Ishikawa (cell line): ENCODE measurements around the gene NADK.
A peak's percentile ranks its signal among the peaks of the same experiment; 100 is the strongest.

Experiments used
- CEBPB ChIP-seq: IDR thresholded peaks from 2 replicates; pipeline ENCODE4 v1.6.1; 2012
- CREB1 ChIP-seq: IDR thresholded peaks from 2 replicates; pipeline ENCODE4 v1.6.1; 2012; ENCODE audit warnings: low read depth
- EGR1 ChIP-seq: IDR thresholded peaks from 2 replicates; pipeline ENCODE4 v1.6.1; 2012
- EP300 ChIP-seq: IDR thresholded peaks from 2 replicates; pipeline ENCODE4 v1.6.1; 2012; ENCODE audit warnings: borderline replicate concordance
- FOXM1 ChIP-seq: IDR thresholded peaks from 2 replicates; pipeline ENCODE4 v1.6.1; 2012; ENCODE audit warnings: low read depth, borderline replicate concordance
- NFIC ChIP-seq: IDR thresholded peaks from 2 replicates; pipeline ENCODE4 v1.6.1; 2012
- RAD21 ChIP-seq: IDR thresholded peaks from 2 replicates; pipeline ENCODE4 v1.6.1; 2012; ENCODE audit warnings: low read depth
- TAF1 ChIP-seq: IDR thresholded peaks from 2 replicates; pipeline ENCODE4 v1.6.1; 2012; ENCODE audit warnings: low read depth, mild to moderate bottlenecking
- TCF12 ChIP-seq: IDR thresholded peaks from 2 replicates; pipeline ENCODE4 v1.6.1; 2012; ENCODE audit warnings: low read depth
- TEAD4 ChIP-seq: IDR thresholded peaks from 2 replicates; pipeline ENCODE4 v1.6.1; 2012
- YY1 ChIP-seq: IDR thresholded peaks from 2 replicates; pipeline ENCODE4 v1.6.1; 2012; ENCODE audit warnings: low read depth
- ZBTB7A ChIP-seq: IDR thresholded peaks from 2 replicates; pipeline ENCODE4 v1.6.1; 2012; ENCODE audit warnings: low read depth
- TF ChIP-seq, protein P1 (sequence below): IDR thresholded peaks from 2 replicates; pipeline ENCODE4 v1.6.1; 2012
- TF ChIP-seq, protein P2 (sequence below): IDR thresholded peaks from 2 replicates; pipeline ENCODE4 v1.6.1; 2012
- TF ChIP-seq, protein P3 (sequence below): IDR thresholded peaks from 2 replicates; pipeline ENCODE4 v1.6.1; 2012; ENCODE audit warnings: low read depth, mild to moderate bottlenecking

NADK gene

DNA sequence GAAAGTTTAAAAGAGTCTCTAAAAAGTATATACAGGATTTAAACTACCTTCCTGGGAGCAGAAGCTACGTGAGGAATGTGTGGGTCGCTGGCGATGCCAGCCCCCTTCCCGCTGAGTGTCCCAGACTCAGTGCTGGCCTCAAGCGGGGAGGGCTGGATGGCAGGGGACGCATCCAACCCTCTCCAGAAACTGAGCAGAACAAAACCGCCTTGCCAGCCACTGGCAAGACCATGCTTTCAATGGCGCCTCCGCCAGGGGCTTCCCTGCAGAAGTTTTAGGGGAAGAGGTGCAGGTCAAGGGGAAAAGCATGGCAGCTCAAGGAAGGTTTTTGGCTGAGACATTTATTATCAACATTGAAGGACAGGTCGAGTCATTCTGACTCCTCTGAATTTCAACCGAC is 26.1 kb downstream of the NADK start:
- no peak for TF ChIP-seq TCF12
- no peak for TF ChIP-seq EGR1
- no peak for TF ChIP-seq CEBPB
- TF ChIP-seq EP300, result no peak
- TF ChIP-seq TAF1, result no peak
- TF ChIP-seq, protein P1, sequence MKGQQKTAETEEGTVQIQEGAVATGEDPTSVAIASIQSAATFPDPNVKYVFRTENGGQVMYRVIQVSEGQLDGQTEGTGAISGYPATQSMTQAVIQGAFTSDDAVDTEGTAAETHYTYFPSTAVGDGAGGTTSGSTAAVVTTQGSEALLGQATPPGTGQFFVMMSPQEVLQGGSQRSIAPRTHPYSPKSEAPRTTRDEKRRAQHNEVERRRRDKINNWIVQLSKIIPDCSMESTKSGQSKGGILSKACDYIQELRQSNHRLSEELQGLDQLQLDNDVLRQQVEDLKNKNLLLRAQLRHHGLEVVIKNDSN, result no peak
- TF ChIP-seq NFIC, result no peak
- no peak for TF ChIP-seq CREB1

DNA sequence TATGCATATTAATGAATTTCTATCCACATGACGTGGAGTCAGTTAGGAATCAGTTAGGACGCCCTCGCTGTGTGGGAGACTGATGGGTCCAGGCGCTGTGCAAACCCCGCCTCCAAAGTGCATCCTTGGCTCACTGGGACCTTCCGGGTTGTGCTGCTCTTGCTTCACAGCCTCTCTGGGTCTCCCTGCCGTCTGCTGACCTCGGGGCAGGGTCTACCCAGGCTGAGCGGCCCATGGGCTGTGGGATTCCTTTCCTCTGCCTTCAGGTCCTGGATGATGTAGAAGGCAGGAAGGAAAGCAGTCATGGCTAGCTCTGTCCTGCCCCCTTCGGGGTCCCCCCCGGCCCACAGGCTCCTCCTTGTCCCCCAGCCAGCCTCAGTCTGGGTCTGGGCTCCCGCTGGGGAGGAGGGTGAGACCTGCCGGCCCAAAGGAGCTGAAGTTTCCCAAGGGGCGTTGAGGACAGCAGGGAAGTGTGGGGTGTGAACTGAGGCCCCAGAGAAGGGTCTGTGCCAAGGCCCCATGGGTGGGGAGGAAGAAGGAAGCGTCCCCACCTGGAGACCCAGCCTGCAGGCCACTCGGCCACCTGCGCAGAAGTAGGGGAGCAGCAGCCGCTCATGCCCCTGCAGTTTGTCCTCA is 29.5 kb downstream of the NADK start:
- TF ChIP-seq RAD21, result no peak
- TF ChIP-seq FOXM1, result no peak
- TF ChIP-seq, protein P2, sequence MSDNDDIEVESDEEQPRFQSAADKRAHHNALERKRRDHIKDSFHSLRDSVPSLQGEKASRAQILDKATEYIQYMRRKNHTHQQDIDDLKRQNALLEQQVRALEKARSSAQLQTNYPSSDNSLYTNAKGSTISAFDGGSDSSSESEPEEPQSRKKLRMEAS, result no peak
- TF ChIP-seq EGR1, result no peak
- TF ChIP-seq YY1, result no peak
- TF ChIP-seq TAF1, result no peak
- TF ChIP-seq, protein P3, sequence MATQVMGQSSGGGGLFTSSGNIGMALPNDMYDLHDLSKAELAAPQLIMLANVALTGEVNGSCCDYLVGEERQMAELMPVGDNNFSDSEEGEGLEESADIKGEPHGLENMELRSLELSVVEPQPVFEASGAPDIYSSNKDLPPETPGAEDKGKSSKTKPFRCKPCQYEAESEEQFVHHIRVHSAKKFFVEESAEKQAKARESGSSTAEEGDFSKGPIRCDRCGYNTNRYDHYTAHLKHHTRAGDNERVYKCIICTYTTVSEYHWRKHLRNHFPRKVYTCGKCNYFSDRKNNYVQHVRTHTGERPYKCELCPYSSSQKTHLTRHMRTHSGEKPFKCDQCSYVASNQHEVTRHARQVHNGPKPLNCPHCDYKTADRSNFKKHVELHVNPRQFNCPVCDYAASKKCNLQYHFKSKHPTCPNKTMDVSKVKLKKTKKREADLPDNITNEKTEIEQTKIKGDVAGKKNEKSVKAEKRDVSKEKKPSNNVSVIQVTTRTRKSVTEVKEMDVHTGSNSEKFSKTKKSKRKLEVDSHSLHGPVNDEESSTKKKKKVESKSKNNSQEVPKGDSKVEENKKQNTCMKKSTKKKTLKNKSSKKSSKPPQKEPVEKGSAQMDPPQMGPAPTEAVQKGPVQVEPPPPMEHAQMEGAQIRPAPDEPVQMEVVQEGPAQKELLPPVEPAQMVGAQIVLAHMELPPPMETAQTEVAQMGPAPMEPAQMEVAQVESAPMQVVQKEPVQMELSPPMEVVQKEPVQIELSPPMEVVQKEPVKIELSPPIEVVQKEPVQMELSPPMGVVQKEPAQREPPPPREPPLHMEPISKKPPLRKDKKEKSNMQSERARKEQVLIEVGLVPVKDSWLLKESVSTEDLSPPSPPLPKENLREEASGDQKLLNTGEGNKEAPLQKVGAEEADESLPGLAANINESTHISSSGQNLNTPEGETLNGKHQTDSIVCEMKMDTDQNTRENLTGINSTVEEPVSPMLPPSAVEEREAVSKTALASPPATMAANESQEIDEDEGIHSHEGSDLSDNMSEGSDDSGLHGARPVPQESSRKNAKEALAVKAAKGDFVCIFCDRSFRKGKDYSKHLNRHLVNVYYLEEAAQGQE, result no peak
- no peak for TF ChIP-seq ZBTB7A
- no peak for TF ChIP-seq EP300
- TF ChIP-seq TEAD4, result no peak
- TF ChIP-seq, protein P1, result no peak

DNA sequence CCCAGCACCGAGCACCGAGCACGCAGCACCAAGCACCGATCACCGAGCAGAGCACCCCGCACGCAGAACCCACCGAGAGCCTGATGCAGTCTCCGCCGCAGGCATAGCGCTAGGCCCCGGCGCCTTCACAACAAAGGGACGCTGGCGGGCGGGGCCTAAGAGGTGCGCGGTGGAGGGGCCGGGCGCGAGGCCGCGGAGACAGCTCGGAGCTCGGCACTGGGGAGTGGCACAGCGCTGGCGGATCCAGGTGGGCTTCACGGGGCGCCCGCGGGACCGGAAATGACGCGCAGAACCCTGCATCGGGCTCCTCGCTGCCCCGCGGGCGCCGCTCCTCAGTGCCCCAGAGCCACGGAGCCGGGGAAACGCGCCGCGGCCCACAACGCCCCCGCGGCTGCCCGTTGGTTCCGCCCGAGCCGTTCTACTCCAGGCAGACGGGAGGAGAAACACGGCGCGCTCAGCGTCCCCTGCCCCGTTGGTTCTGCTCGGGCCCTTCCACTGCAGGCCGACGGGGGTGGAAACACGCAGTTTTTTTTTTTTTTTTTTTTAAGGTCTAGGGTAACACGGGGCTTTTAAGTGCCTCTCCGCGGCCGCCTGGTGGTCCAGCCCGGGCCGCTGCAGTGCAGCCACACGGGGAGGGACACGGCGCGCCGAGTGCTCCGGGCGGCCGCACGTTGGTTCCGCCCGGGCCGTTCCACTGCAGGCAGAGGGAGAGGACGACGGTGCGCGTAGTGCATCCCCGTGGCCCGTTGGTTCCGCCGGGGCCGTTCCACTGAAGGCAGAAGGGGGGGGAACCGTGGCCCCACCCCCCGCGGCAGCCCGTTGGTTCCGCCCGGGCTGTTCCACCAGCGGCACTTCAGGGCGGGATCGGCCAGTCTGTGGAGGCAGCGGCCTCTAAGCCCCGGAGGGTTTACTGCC is 32.4 kb downstream of the NADK start:
- TF ChIP-seq CREB1 (0 out of 2 replicates have a peak, but pooled peaks have one; percentile 11), TAF1 (peak; percentile 52; the same call in 1 of the 2 replicates), TCF12 (0 out of 2 replicates have a peak, but pooled peaks have one; percentile 17), EGR1 (peak; percentile 33; the same call in 1 of the 2 replicates), EP300 (peak; percentile 70)
- TF ChIP-seq, protein P2, result peak; percentile 71

DNA sequence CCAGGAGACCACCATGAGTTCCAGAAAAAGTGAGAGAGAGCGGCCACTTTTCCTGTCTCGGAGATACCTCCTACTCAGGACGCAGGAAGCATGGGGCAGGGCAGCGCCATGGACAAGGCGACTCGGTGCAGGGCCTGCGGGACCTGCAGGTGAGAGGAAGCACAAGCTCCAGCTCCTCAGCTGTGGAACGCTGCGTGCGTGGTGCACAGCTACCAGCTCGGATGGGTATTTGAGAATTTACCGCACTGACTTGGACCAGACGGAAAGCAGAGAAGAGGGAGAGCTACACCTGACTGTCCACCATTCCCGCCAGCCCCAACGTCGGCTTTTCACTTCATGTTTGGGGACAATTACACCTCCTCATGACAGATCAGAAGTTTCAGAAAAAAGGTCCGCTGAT is 45.9 kb downstream of the NADK start:
- TF ChIP-seq, protein P1, result no peak
- no peak for TF ChIP-seq CREB1
- TF ChIP-seq, protein P3, result no peak
- TF ChIP-seq ZBTB7A, result no peak
- TF ChIP-seq EGR1, result no peak
- TF ChIP-seq FOXM1, result no peak
- TF ChIP-seq, protein P2, result no peak
- TF ChIP-seq TEAD4, result no peak
- no peak for TF ChIP-seq TCF12
- no peak for TF ChIP-seq NFIC
- no peak for TF ChIP-seq TAF1
- TF ChIP-seq CEBPB, result no peak

DNA sequence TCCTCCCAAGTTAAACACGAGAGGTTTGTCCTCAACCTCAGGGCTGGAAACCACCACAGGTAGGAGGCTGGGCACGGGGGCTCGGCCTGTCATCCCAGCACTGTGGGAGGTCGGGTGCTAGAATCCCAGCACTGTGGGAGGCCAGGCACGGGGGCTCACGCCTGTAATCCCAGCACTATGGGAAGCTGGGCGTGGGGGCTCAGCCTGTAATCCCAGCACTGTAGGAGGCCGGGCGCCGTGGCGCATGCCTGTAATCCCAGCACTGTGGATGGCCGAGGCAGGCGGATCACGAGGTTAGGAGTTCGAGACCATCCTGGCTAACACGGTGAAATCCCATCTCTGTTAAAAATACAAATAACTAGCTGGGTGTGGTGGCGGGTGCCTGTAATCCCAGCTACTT is 47.4 kb downstream of the NADK start:
- TF ChIP-seq TAF1 (no peak), FOXM1 (no peak), EP300 (no peak), CREB1 (no peak), ZBTB7A (no peak), NFIC (no peak)
- TF ChIP-seq, protein P2, result no peak
